Stimulated activated naive CD4-positive, alpha-beta T cell treated with Interleukin-2 at 50 U/mL for 16 hours (primary cell): ENCODE results near the gene HYCC2.
"Not testable (repeated sequence)": the region's sequence is repeated elsewhere in the genome, so short reads cannot be mapped to it uniquely, and the experiment has no call there.

ENCODE experiments used
- DNase-seq: peaks from one replicate; lab custom pipeline; 2025; lab: John Stamatoyannopoulos, UW

Gene HYCC2

DNA sequence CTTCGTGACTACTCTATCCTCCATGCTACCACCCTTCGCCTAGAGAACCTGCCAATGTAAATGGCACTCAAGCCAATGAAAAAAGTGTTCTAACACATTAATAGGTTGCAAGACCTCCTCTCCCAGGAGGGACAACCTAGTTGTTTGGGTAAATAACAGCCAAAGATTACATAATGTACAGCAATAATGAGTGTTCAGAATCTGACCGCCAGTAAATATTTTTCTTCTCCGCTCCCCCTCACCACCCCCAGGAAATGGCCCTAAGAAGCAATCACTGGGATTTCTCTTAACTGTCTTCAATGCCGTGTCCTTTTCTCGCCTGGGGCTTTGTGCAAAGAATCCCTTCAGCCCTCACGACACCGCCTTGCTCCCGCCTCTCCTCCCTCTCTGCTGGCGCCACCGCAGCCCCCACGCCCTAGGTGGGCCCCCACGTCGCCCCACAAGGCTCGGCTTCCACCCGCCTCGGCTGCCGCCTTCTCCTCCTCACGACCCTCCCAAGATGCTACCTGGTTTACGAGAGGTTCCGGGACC, 458 bp downstream of the HYCC2 start:
- no peak for DNase-seq

DNA sequence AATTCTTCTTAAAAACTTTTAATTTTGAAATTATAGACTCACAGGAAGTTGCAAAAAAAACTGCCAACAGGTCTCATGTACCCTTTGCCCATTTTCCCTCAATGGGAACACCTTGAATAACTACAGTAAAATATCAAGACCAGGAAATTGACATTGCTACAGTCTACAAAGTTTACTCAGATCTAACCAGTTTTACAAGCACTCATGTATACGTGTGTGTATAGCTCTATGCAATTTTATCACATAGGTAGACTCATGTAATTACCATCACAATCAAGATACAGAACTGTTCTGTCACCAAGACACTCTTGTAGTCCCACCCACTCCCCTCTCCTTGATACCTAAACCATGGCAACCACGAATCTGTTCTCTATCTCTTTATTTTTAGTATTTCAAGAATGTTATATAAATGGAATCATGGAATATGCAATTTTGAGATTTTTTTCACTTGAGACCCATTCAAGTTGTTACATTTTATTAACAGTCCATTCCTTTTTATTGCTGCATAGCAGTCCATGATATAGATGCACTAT, 6.6 kb downstream of the HYCC2 start:
- no peak for DNase-seq

DNA sequence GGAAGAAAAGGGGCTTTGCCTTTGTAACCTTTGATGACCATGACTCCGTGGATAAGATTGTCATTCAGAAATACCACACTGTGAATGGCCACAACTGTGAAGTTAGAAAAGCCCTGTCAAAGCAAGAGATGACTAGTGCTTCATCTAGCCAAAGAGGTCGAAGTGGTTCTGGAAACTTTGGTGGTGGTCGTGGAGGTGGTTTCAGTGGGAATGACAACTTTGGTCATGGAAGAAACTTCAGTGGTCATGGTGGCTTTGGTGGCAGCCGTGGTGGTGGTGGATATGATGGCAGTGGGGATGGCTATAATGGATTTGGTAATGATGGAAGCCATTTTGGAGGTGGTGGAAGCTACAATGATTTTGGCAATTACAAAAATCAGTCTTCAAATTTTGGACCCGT, 8.0 kb downstream of the HYCC2 start:
- not testable (repeated sequence) for DNase-seq

DNA sequence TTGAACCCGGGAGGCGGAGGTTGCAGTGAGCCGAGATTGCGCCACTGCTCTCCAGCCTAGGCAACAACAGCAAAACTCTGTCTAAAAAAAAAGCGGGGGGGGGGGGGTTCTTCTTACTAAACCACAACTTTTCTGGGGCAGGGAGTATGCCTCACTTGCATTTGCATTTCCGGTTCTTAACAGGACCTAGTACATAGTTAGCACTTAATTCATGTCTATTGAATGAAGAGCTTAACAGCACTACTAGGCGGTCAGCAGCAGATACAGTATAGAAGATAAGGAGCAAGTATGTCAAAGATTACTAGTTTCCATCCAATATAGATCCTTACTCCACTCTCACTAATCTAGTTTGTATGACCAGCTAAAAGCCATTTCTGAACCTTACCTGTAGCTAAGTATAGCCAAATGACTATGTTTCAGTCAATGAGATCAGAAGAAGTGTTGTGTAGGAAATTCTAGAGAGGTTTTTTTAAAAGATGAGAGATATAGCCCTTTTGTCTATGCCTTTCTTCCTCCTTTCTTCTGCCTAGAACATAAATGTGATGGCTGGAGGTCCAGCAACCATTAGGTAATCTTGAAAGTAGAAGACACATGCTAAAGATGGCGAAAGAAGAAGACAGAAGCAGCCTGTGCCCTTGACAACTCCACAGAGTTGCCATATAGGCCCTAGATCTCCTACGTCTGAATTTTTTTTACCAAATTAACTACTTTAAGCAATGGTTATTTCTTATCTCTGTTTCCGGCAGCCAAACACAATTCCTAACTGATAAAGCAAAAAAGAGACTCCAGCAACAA, 11.3 kb downstream of the HYCC2 start:
- no peak for DNase-seq

DNA sequence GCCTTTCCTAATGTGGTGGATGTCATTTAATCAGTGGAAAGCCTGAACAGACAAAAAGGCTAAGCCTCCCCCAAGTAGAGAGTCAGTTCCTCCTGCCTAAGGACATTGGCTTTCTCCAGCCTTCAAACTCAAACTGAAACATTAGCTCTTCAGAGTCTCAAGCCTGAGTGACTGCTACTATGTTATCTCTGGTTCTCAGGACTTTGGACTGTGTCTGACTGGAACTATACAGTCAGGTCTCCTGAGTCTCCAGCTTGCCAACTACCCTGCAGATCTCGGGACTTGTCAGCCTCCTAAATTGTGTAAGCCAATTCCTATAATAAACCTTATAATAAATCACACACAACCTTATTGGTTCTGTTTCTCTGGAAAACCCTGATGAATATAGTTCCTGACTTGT, 12.6 kb downstream of the HYCC2 start:
- DNase-seq: no peak

DNA sequence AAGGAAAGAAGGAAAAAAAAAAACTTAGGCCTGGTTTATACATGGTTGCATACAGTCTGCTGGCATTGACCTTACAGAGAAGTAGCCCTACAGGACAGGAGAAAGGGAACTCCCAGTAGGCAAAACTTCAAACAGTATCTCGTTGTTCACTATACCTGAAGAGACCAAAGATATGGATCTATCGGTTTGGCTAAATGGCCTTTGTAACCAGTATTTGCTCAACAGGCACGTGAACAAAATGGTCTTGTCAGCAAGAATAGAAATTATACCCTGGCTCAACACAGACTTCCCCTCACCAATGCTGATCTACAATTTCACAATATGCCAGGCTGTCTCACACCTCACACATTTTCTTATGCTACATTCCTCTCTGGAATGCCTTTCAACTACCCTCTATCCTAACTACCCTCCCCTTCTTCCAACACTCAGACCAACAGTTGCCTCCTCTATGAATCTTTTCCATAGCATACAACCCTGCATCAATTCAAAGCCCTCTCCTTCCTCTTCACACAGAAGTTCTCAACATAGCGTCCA, 13.7 kb downstream of the HYCC2 start:
- DNase-seq: no peak

DNA sequence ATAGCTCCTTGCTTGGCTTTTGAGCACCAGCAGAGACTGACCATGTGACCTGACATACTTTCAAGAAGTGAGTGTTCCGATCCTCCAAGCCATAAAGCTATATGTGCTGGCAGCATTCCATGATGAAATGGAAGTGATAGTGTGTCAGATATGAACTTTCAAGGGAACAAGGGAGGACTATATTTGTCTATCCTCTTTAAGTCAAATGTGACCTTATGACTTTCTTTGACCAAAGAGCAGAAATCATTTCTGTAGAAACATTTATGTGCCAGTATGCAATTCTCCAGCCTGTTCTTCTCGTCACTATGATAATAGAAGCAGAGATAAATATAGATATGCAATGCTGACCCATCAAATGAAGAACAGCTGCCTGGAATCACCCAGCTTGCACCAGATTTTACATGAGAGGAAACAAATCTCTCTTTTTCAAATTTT, 14.4 kb downstream of the HYCC2 start:
- no peak for DNase-seq

DNA sequence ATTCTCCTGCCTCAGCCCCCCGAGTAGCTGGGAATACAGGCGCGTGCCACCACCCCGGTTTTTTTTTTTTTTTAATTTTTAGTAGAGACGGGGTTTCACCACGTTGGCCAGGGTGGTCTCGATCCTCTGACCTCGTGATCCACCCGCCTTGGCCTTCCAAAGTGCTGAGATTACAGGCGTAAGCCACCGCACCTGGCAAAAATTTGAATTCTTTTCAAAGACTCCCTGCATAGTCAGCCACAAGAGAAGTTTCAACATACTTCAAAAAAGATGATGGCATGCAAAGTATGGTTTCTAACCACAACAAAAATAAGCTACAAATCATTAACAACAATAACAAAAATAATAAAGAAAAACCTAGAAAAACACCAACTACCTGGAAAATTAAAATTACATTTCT, 22.0 kb downstream of the HYCC2 start:
- no peak for DNase-seq

DNA sequence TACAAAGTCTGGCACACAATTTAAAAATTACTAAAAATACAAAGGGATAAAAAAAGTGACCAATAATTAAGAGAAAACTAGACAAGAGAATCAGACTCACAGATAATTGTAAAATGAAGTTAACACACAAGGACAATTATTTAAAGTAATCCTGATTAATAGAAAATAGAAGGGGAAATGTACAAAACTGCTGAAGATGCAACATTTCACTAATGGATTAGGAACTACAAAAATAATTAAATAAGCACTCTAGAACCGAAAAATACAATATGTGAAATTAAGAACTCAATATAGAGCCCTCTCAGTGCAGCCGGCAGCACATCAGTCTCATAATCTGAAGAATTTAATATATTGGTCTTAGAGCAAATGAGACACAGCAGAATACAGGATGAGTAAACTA, 24.6 kb downstream of the HYCC2 start:
- no peak for DNase-seq

DNA sequence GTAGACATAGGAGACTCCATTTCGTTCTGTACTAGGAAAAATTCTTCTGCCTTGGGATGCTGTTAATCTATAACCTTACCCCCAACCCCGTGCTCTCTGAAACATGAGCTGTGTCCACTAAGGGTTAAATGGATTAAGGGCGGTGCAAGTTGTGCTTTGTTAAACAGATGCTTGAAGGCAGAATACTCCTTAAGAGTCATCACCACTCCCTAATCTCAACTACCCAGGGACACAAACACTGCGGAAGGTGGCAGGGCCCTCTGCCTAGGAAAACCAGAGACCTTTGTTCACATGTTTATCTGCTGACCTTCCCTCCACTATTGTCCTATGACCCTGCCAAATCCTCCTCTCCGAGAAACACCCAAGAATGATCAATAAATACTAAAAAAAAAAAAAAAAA, 28.4 kb downstream of the HYCC2 start:
- DNase-seq: not testable (repeated sequence)

DNA sequence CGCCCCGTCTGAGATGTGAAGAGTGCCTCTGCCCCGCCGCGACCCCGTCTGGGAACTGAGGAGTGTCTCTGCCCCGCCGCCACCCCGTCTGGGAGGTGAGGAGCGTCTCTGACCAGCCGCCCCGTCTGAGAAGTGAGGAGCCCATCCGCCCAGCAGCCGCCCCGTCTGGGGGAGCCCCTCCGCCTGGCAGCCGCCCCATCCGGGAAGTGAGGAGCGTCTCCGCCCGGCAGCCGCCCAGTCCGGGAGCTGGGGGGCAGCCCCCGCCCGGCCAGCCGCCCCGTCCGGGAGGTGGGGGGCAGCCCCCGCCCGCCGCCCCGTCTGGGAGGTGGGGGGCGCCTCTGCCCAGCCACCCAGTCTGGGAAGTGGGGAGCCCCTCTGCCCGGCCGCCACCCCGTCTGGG, 29.0 kb downstream of the HYCC2 start:
- not testable (repeated sequence) for DNase-seq

DNA sequence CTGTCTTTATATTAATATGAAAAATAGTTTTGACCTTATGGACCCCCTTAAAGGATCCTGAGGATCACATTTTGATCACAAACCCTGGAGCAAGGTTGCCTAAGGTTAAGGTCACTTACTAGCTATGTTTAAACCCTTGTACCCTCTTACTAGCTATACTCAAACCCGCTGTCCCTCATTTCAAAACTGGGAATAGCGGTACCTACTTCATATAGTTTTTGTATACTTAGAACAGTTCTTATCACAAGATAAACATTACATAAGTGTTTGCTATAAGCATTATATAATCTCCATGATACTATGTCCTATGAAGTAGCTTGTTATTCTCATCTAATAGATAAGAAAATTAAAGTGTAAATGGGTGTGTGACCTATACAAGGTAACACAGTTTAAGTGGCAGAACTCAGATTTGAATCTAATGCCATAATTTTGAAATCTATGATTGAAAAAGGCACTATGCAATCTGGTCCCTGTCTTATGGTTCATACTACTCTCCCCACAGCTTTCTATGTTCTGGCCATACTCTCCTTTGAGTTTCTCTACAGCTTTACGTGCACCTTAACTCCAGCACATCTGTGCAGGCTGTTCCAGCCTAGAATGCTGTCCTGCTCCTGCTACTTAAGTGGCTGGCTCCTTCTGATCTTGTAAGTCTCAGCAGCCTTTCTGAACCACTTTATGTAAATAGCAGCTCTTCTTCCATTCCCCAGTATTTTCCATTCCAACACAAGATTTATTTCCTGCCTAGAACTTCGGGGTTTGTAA, 30.4 kb downstream of the HYCC2 start:
- no peak for DNase-seq

DNA sequence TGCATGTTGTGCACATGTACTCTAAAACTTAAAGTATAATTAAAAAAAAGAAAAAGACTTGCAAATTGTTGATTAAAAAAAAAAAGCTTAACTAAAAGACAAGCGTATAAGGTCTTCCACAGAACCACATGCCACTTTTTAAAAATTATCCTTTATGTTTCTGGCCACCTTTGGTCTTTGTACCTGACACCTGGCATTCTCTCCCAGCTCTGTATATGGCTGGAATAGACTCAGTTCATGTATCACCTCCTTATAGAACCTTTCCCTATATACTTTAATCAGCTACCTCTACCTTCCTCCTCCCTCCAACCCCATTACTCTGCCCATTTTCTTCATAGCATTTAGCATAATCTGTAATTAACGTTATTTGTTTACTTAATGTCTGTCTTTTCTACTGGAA, 32.6 kb downstream of the HYCC2 start:
- DNase-seq: no peak

DNA sequence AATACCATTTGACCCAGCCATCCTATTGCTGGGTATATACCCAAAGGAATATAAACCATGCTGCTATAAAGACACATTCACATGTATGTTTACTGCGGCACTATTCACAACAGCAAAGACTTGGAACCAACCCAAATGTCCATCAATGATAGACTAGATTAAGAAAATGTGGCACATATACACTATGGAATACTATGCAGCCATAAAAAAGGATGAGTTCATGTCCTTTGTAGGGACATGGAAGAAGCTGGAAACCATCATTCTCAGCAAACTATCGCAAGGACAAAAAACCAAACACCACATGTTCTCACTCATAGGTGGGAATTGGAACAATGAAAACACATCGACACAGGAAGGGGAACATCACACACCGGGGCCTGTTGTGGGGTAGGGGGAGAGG, 33.1 kb downstream of the HYCC2 start:
- not testable (repeated sequence) for DNase-seq

DNA sequence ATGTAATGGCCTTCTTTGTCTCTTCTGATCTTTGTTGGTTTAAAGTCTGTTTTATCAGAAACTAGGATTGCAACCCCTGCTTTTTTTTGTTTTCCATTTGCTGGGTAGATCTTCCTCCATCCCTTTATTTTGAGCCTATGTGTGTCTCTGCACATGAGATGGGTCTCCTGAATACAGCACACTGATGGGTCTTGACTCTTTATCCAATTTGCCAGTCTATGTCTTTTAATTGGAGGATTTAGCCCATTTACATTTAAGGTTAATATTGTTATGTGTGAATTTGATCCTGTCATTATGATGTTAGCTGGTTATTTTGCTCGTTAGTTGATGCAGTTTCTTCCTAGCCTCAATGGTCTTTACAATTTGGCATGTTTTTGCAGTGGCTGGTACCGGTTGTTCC, 37.1 kb downstream of the HYCC2 start:
- not testable (repeated sequence) for DNase-seq

DNA sequence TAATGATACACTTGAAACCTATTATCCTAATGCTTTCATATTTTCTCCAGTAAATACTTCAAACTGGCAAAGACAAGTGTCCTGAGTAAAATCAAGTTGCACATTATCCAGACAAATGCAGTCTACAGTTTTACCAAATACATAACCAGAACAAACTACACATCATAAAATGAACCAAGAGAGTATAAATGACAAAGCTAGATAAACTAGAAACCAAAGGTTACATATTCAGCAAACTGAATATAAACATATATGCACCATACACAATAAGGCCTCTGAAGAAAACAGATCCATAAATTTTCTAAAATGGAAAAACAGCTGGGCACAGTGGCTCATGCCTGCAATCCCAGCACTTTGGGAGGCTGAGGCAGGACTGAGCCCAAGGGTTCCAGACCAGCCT, 47.0 kb downstream of the HYCC2 start:
- no peak for DNase-seq

DNA sequence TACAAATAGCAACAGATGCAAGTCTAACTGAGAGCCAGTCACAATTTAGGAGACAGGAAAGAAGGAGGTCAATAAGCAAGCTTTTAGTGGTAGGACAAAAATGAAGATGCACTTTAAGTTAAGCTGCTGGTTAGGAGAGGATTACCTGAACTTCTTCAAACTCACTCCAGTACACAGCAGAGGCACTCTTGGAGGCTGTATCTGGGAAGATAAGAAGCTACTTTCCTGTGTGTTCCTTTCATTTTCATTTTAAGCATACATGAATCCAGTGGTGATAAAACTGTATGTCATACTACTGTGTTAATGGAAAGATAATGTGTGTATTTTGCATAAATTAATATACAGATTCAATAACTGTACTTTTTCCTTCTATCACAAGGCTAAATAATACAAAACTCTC, 49.6 kb downstream of the HYCC2 start:
- DNase-seq: no peak
